Stimulated activated naive CD8-positive, alpha-beta T cell treated with anti-CD3 and anti-CD28 coated beads, Interleukin-15, Interleukin-2, amounts not matched to agents 100 ng/mL and 50 ng/mL, for 24 hours (primary cell): ENCODE results near the gene AKT3.

Experiments used
- H3K27ac Mint-ChIP-seq: one replicate; pipeline ENCODE4 v1.8.0; 2021; ENCODE audit warnings: mild to moderate bottlenecking, mixed read lengths
- H3K27me3 Mint-ChIP-seq: one replicate; pipeline ENCODE4 v1.8.0; 2021; ENCODE audit warnings: mixed read lengths
- H3K36me3 Mint-ChIP-seq: one replicate; pipeline ENCODE4 v1.8.0; 2021; ENCODE audit warnings: low read depth, mixed read lengths
- H3K4me1 Mint-ChIP-seq: one replicate; pipeline ENCODE4 v1.8.0; 2021; ENCODE audit warnings: low read depth, mixed read lengths
- H3K4me3 Mint-ChIP-seq: one replicate; pipeline ENCODE4 v1.8.0; 2021; ENCODE audit warnings: mild to moderate bottlenecking, mixed read lengths
- H3K9me3 Mint-ChIP-seq: one replicate; pipeline ENCODE4 v1.8.0; 2021; ENCODE audit warnings: mixed read lengths

Gene AKT3

DNA sequence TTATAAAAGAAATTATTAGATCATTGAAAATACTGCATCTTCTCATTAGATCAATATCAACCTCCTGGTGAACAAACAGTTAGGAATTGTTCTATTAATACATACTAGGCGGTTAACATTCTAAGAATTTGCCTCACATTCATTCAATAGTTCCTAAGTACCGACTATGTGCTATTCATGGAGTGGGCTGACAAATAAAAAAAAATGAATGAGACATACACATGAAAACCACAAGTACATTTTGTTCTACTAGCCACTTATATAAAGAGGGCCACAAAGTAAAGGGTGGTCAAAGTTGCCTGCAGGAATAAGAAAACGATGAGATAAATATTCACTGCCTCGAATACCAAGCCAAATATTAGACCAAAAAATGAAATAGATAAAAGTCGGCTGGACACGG lies 299.8 kb downstream of the AKT3 start:
- Mint-ChIP-seq H3K4me1 (no peaks in the 10 kb centered on the region), H3K9me3 (no peaks in the 10 kb centered on the region), H3K4me3 (no peak overlapping the region), H3K27me3 (no peaks in the 10 kb centered on the region), H3K36me3 (peaks cover 35% of the 10 kb centered on the region), H3K27ac (no peak overlapping the region)

DNA sequence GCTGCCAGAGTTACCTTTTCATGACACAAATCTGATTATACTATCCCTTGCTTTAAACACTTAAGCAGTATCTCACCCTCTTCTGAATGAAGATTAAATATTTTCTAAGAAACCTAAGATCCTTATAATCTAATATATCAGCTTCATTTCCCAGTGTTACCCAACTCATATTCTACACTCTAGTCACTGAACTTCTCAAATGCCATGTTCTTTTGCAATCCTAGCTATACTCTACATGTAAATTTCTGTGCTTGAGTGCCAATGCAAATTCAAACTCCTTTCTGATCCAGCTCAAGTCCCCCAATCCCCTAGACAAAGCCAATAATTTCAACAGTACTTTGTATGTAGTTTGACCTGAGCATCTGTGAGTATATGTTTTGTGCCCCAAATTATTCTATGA lies 300.3 kb downstream of the AKT3 start:
- Mint-ChIP-seq H3K36me3 (peaks cover 32% of the 10 kb centered on the region), H3K9me3 (no peaks in the 10 kb centered on the region), H3K4me1 (no peaks in the 10 kb centered on the region), H3K27ac (no peak overlapping the region), H3K27me3 (no peaks in the 10 kb centered on the region), H3K4me3 (no peak overlapping the region)

DNA sequence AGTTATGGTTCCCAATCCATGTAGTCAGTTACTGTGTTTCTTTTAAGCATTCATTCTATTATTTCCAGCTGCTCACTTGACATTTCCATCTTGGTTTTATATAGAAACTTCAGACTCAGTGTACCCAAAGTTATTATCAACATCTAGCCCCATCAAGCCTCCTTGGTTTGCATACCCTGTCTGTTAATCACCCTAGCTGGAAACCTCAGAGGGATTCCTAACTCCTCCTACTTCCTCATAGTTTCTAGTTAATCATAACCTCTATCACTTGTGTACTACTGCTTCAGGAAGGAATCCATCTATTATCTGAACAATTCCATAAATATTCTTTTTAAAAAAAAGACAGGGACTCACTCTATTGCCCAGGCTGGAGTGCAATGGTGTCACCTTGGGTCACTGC lies 300.9 kb downstream of the AKT3 start:
- Mint-ChIP-seq H3K4me1 (no peaks in the 10 kb centered on the region), H3K36me3 (peaks cover 34% of the 10 kb centered on the region)

DNA sequence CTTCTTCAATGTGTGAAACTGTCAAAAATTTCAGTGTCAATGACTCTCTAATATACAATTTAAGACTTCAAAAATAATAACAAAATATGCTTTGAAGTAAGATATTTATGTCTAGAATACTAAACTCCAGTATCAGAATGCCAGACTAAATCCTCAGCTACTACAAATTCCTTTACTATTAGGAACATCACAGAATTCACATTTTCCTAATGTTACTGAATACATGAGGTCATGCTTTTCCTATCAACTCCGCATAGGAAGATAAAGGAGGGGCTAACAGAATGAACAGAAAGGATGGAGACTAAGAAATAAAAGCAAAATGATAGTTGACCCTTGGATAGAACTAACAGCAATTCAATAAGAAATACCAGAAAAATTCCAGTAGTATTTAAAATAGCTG lies 301.5 kb downstream of the AKT3 start:
- no peak overlapping the region for H3K27ac Mint-ChIP-seq
- H3K9me3 Mint-ChIP-seq = no peaks in the 10 kb centered on the region
- H3K27me3 Mint-ChIP-seq = no peaks in the 10 kb centered on the region
- peaks cover 40% of the 10 kb centered on the region for H3K36me3 Mint-ChIP-seq
- no peaks in the 10 kb centered on the region for H3K4me1 Mint-ChIP-seq
- H3K4me3 Mint-ChIP-seq = no peak overlapping the region

More for the DNA sequence above, 300.9 kb downstream of the AKT3 start:
- no peak overlapping the region for H3K27ac Mint-ChIP-seq
- no peaks in the 10 kb centered on the region for H3K27me3 Mint-ChIP-seq
- no peak overlapping the region for H3K4me3 Mint-ChIP-seq
- H3K9me3 Mint-ChIP-seq = no peaks in the 10 kb centered on the region

DNA sequence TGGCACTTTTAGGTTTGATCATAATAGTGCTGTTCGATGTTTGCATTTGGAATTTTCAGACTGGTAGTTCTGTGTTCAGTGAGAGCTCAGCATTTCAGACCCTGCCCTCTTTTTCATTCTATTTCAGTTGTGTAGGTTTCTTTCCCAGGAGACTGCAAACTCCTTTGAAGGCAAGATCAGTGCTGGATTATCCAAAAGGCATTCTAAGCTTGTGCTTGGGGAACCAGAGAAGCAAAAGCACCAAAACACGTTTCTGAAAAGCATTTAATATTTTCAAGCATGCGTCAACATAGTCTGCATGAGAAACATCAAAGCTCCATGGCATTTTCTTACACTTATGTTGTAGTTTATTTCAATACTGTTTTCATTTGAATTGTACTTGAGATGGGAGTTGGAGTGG lies 302.2 kb downstream of the AKT3 start:
- no peaks in the 10 kb centered on the region for H3K27me3 Mint-ChIP-seq
- H3K4me3 Mint-ChIP-seq = no peak overlapping the region
- no peak overlapping the region for H3K27ac Mint-ChIP-seq
- H3K36me3 Mint-ChIP-seq = peaks cover 42% of the 10 kb centered on the region
- no peaks in the 10 kb centered on the region for H3K4me1 Mint-ChIP-seq
- no peaks in the 10 kb centered on the region for H3K9me3 Mint-ChIP-seq

DNA sequence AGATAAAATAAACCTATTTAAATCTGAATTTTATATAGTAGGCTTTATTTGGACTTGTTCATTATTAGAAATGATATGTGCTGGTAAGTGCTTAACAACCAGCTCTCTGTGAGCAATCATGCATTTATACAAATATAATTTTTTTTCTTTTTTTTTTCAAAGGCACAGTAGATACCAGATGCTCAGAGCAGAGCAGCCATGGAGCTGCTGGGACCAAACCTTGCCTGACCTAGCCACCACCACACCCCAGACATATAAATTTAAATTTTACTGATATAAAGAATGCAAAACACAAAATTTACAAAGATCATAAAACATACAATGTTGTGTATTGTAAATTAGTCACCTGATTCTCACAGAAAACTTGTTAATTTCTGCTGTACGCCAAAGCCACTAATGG lies 303.6 kb downstream of the AKT3 start:
- H3K4me3 Mint-ChIP-seq = no peak overlapping the region
- H3K4me1 Mint-ChIP-seq = no peaks in the 10 kb centered on the region
- H3K27ac Mint-ChIP-seq = no peak overlapping the region
- H3K9me3 Mint-ChIP-seq = no peaks in the 10 kb centered on the region
- peaks cover 39% of the 10 kb centered on the region for H3K36me3 Mint-ChIP-seq
- no peaks in the 10 kb centered on the region for H3K27me3 Mint-ChIP-seq

DNA sequence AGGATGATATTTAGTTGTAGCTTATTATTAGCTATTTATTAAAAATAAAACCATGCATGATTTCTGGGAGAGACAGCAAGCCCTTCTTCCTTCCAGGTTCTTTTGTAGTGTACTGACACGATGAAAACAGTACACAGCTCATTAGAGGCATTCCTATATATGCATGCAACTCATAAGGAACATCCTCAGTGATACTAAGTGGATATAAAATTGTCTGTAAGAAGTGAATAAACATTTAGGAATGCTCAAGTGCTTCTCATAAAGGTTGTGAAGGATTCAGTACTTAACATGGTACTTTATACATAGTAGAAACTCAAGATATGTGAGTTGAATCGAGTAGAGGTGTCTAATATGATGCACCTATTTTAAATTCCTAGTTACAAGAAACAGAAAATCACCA lies 306.5 kb downstream of the AKT3 start:
- H3K4me1 Mint-ChIP-seq = no peaks in the 10 kb centered on the region

DNA sequence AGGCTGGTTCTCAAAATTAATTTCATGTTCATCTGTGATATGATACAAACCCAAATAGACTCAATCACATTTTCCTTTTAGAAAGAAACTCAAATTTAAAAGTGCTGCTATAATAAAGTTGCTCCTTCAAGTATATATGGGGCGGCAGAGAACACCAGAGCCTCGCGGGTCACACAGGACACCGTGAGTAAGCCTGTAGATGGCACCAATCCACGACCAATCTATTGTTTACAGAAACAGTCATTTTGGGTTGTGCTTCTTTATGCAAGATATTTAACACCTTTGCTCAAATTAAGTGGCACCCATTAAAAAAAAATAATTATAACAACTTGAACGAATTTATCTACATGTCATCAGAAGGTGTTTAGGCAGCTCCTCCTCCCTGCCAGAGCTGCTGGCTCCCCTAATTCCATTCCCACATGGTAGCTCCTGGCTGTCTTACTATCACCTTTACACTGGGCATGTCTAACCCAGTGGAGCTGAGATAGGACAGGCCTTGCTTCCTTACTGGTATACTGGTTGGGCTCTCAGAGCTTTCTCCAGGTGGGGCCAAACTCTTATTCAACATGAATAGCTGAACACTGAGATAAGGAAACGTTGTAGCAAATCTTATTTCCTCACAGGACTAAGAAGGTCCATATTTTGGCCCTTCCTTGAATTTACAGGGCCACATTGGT lies 307.2 kb downstream of the AKT3 start:
- H3K9me3 Mint-ChIP-seq = no peaks in the 10 kb centered on the region
- H3K27me3 Mint-ChIP-seq = no peaks in the 10 kb centered on the region
- peaks cover 39% of the 10 kb centered on the region for H3K36me3 Mint-ChIP-seq
- no peaks in the 10 kb centered on the region for H3K4me1 Mint-ChIP-seq
- no peak overlapping the region for H3K27ac Mint-ChIP-seq
- H3K4me3 Mint-ChIP-seq = no peak overlapping the region

More for the DNA sequence above, 306.5 kb downstream of the AKT3 start:
- Mint-ChIP-seq H3K27me3 (no peaks in the 10 kb centered on the region), H3K36me3 (peaks cover 34% of the 10 kb centered on the region), H3K4me3 (no peak overlapping the region), H3K27ac (no peak overlapping the region), H3K9me3 (no peaks in the 10 kb centered on the region)

DNA sequence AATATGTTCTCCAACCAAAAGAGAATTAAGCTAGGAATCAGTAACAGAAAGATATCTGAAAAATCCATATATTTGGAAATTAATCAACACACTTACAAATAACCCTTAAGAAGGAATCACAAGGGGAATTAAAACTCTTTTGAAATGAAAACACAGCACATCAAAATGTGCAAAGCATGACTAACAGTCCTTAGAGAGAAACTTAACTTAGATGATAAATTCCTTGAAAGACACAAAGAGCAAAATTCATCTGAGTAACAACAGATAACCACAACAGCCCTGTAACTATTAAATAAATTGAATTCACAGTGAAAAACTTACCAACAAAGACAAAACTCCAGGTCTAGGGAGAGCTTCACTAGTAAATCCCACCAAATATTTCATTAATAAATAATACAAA lies 310.4 kb downstream of the AKT3 start:
- Mint-ChIP-seq H3K4me1 (no peaks in the 10 kb centered on the region), H3K27me3 (no peaks in the 10 kb centered on the region), H3K4me3 (no peak overlapping the region), H3K27ac (no peak overlapping the region), H3K9me3 (no peaks in the 10 kb centered on the region), H3K36me3 (peaks cover 39% of the 10 kb centered on the region)

DNA sequence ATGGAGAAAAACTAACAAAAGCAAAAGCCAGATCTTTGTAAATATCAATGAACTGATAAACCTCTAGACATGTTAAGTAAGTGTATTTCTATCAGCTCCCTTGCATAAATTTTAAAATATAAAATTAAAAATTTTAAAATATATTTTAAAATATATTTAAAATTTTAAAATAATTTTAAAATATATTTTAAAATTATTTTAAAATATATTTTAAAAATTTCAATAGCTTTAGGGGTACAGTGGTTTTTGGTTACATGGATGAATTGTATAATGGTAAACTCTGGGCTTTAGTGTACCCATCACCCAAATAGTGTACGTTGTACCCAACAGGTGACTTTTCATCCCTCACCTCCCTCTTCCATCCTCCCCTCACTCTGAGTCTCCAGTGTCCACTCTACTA lies 315.0 kb downstream of the AKT3 start:
- Mint-ChIP-seq H3K4me1 (no peaks in the 10 kb centered on the region), H3K4me3 (no peak overlapping the region), H3K36me3 (peaks cover 43% of the 10 kb centered on the region), H3K27me3 (no peaks in the 10 kb centered on the region), H3K9me3 (peaks cover 4% of the 10 kb centered on the region), H3K27ac (no peak overlapping the region)

DNA sequence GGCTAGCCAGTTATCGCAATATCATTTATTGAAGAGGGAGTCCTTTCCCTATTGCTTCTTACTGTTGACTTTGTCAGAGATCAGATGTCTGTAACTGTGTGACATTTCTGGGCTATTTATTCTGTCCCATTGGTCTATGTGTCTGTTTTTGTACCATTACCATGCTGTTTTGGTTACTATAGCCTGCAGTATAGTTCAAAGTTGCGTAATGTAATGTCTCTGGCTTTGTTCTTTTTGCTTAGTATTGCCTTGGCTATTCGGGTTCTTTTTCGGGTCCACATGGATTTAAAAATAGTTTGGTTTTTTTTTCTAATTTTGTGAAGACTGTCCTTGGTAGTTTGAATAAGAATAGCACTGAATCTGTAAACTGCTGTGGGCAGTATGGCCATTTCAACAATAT lies 320.5 kb downstream of the AKT3 start:
- Mint-ChIP-seq H3K27ac (no peak overlapping the region), H3K9me3 (peaks cover 8% of the 10 kb centered on the region), H3K27me3 (no peaks in the 10 kb centered on the region), H3K4me1 (peaks cover 11% of the 10 kb centered on the region), H3K36me3 (peaks cover 44% of the 10 kb centered on the region), H3K4me3 (no peak overlapping the region)

DNA sequence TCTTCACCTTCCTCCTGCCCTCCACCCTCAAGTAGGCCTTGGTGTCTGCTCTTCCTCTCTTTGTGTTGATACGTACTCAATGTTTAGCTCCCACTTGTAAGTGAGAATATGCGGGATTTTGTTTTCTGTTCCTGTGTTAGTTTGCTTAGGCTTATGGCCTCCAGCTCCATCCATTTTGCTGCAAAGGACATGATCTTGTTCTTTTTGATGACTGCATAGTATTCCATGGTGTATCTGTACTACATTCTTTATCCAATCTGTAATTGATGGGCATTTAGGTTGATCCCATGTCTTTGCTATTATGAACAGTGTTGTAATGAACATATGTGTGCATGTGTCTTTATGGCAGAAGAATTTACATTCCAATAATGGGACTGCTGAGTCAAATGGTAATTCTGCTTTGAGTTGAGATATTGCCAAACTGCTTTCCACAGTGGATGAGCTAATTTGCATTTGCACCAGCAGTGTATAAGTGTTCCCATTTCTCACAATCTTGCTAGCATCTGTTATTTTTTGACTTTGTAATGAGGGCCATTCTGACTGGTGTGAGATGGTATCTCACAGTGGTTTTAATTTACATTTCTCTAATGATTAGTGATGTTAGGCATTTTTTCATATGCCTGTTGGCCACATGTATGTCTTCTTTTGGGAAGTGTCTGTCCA lies 321.5 kb downstream of the AKT3 start:
- H3K4me1 Mint-ChIP-seq = peaks cover 11% of the 10 kb centered on the region
- peaks cover 8% of the 10 kb centered on the region for H3K9me3 Mint-ChIP-seq
- no peak overlapping the region for H3K27ac Mint-ChIP-seq
- peaks cover 42% of the 10 kb centered on the region for H3K36me3 Mint-ChIP-seq
- no peak overlapping the region for H3K4me3 Mint-ChIP-seq
- no peaks in the 10 kb centered on the region for H3K27me3 Mint-ChIP-seq

DNA sequence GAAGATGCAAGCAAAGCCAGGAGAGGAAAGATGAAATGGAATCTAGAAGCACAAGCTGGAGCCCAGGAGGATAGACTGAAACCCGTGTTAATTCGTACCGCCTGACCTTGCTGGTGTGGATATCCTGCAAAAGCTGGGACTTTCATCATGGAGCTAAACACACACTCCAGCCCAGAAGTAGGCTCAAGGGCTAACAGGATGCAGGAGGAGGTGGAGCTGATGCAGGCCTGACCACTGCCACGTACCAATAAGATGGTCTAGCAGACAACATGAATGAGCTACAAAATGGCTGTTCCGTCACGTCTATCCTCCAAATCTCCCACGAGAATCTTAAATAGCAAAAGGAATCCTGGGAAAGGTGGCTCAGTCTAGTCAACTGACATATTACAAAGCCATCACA lies 323.9 kb downstream of the AKT3 start:
- peaks cover 40% of the 10 kb centered on the region for H3K36me3 Mint-ChIP-seq
- H3K27me3 Mint-ChIP-seq = no peaks in the 10 kb centered on the region
- H3K4me3 Mint-ChIP-seq = no peak overlapping the region
- peaks cover 11% of the 10 kb centered on the region for H3K4me1 Mint-ChIP-seq
- H3K27ac Mint-ChIP-seq = no peak overlapping the region
- H3K9me3 Mint-ChIP-seq = peaks cover 8% of the 10 kb centered on the region

DNA sequence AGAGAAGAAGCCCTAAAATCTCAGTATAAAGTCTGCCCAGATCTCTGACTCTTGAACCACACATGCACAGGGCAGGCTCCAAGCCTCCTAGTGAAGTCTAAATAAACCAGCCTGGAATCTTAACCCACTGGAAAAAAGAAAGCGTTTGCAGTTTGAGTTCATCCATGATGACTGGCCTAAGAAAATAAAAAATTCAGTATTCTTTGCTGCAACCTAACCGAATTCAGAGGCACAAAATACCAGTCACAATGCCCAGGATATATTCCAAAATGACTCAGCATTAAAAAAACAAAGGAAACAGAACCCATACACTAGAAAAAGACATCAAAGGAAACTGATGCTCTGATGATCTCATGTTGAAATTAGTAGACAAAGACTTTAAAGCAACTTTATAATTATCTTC lies 325.0 kb downstream of the AKT3 start:
- Mint-ChIP-seq H3K27ac (no peak overlapping the region), H3K27me3 (no peaks in the 10 kb centered on the region), H3K36me3 (peaks cover 31% of the 10 kb centered on the region), H3K4me3 (no peak overlapping the region), H3K4me1 (peaks cover 11% of the 10 kb centered on the region), H3K9me3 (peaks cover 4% of the 10 kb centered on the region)

DNA sequence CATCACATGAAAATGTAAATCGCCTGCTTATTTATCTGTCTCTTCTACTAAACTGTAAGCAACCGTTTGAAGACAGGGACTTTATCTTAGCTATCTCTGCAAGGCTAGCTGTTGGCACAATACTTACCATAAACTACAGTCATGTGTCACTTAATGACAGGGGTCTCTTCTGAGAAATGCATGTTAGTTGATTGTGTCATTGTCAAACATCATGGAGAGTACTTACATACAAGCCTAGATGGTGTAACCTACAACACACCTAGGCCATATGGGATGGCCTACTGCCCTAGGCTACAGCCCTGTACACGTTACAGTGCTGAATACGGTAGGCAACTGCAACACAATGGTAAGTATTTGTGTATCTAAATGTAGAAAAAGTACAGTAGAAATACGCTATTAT lies 326.3 kb downstream of the AKT3 start:
- no peaks in the 10 kb centered on the region for H3K9me3 Mint-ChIP-seq
- peaks cover 29% of the 10 kb centered on the region for H3K36me3 Mint-ChIP-seq
- H3K27me3 Mint-ChIP-seq = no peaks in the 10 kb centered on the region
- no peak overlapping the region for H3K27ac Mint-ChIP-seq
- H3K4me1 Mint-ChIP-seq = peaks cover 11% of the 10 kb centered on the region
- H3K4me3 Mint-ChIP-seq = no peak overlapping the region

DNA sequence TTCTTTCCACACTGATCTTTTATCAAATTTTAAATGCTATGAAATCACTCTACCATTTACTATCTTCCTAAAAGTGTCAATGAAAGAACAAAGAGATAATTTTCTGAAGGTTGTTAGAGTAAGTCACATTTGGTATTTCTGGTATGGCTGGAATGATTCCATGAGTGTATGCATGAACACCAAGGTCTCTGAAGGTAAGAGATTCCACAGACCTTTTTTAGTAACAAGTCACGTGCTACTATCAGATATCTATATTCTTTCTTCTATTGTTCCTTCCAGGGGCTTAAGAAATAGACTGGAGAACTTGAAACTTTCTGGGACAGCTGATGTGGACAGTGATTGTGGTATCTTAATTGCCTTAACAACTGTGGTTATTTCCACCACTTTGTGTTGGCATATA lies 329.2 kb downstream of the AKT3 start:
- Mint-ChIP-seq H3K27me3 (no peaks in the 10 kb centered on the region), H3K4me1 (peaks cover 11% of the 10 kb centered on the region), H3K4me3 (no peak overlapping the region), H3K36me3 (peaks cover 39% of the 10 kb centered on the region), H3K9me3 (no peaks in the 10 kb centered on the region), H3K27ac (no peak overlapping the region)
